HFF-Myc (cell line): ENCODE measurements around the gene RBM19.

Experiments
- DNase-seq: peaks from one replicate; pipeline ENCODE4 v3.0.0-alpha.2; 2011; ENCODE audit warnings: low read depth; ENCODE audit errors: extremely low read depth
- H3K4me3 ChIP-seq: replicated peaks from 2 replicates; pipeline ENCODE4 v1.5.1; 2011; ENCODE audit warnings: low read depth, mild to moderate bottlenecking, control low read depth, low read length
- CTCF ChIP-seq: IDR thresholded peaks from 2 replicates; pipeline ENCODE4 v1.5.1; 2012; ENCODE audit warnings: mild to moderate bottlenecking, low read depth, low read length, control low read depth; ENCODE audit errors: missing control alignments

Gene RBM19

DNA sequence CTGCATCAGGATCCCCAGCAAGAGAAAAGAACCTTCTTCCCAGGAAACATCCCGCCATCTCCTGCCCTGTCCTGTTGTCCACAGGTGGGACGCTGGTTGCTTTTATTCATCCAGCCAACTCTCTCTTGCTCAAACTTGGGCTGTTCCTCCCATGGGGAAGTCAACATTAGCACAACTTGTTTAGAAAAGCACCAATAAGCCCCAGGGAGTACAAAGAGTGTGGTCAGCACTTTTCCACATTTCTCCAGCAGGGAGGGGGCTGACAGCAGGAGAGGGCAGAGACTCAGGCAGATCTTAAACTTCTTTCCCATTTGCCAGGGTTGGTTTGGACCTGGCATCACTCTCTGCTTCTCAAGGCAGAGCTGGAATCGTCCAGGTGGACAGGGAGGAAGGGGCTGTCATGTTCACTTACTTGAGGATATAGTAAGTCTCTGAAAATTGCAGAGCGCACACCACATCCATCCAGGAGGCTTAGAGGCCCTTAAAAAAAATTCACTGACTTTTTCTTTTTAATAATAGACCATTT, 74.9 kb downstream of the RBM19 start:
- DNase-seq: no peak
- TF ChIP-seq CTCF: no peak
- H3K4me3 ChIP-seq: no peak overlapping the region

DNA sequence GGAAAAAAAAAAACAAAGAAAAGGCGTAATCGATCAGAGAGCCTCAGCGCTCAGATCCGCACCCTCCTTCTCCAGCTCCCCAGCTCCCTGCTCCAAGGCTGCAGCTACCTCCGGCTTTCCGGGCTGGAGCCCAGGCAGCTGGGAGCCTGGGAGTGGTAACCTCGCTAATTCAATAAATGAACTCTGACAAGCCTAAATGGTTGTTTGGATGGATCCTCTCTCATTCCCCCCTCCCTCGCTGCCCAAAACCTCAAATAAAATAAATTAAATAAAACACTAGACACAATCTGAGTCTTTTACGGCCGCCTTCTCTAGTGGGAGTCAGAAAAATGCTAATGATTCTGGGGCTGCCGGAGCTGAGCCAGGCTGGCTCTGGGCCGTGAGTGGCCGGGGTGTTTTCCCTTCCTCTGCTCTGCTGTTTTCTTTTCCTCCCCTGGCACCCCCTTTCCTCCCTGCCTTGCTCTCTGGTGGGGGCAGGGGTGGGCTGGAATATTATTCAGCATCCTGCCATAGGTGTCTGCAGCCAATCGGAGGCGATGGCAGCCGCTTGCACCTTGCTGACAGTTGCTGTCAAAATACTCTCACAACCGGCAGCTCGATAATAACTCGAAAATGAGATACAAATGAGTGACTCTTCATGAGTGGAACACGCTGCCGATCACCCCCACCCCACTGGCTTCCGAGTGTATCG, 76.1 kb downstream of the RBM19 start:
- TF ChIP-seq CTCF: no peak
- DNase-seq: no peak
- H3K4me3 ChIP-seq: no peak overlapping the region

DNA sequence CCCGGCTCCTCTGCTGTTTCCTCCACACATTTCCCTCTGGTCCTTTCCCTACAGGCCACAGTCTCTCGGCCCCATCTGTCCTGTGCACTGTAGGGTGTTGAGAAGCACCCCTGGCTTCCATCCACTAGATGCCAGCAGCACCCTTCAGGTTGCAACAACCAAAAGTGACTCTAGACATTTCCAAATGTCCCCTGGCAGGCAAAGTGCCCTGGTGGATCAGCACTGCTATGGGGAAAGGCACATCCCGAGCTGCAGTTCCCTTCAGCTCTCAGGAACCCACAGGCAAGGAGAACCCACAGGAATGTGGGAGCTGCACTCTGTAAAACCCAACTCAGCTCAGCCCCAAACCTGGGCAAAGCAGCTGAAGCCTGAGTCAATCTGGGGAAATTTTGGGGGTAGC, 77.0 kb downstream of the RBM19 start:
- TF ChIP-seq CTCF: no peak
- DNase-seq: no peak
- H3K4me3 ChIP-seq: no peak overlapping the region

GRCh38 chr12:113888435-113888834, 77.7 kb downstream of the RBM19 start:
- no peak overlapping the region for H3K4me3 ChIP-seq
- DNase-seq: no peak
- TF ChIP-seq CTCF: no peak

- no peak for DNase-seq
- no peak for TF ChIP-seq CTCF
- H3K4me3 ChIP-seq: no peak overlapping the region
These were observed 78.2 kb downstream of the RBM19 start for GRCh38 chr12:113887906-113888305.

- H3K4me3 ChIP-seq: no peak overlapping the region
- TF ChIP-seq CTCF: no peak
- no peak for DNase-seq
These were observed 79.4 kb downstream of the RBM19 start for GRCh38 chr12:113886721-113887120.

DNA sequence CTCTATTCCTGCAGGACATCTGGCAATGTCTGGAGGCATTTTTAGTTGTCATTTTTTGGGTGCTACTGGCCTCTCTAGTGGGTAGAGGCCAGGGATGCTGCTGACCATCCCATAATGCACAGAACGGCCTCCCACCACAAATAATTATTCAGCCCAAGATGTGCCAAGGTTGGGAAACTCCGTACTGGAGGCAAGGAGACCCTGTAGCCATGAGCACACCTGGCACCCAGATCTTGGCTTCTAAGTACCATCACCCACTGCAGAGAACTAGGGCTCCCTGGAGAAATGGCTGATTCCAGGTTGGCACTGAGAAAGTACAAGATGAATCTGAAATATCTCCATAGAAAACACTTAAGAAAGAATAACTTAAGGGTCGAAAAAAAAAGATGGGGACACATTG, 81.7 kb downstream of the RBM19 start:
- no peak for TF ChIP-seq CTCF
- H3K4me3 ChIP-seq: no peak overlapping the region
- no peak for DNase-seq
